Hematopoietic multipotent progenitor cell treated with erythropoietin and hydrocortisone succinate and interleukin-3 and kit ligand, for 4 days (in vitro differentiated cells): ENCODE measurements around the gene DPH7.
"Not testable (repeated sequence)": the region's sequence is repeated elsewhere in the genome, so short reads cannot be mapped to it uniquely, and the experiment has no call there.

ENCODE experiments used
- DNase-seq: peaks from one replicate; pipeline ENCODE4 v3.0.0-alpha.2; 2015

DPH7 gene

DNA sequence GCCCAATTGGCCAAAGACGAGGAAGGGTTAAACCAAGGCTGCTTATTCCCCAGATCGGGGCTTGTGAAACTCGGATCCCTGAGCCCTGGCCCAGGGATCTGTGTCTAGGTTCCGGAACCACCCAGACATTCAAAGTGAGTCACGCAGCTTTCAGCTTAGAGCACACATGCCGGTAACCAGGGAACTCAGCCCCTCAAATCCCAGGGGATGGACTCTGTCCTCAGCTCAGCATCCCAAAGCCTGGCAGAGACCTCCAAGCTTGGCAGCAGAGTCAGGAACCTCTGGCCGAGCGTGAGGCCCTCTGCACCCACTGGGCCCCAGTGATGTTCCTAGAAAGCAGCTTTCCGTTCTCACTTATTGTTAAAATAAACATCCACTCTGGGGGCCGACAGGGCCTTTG lies 33.6 kb downstream of the DPH7 start:
- no peak for DNase-seq

DNA sequence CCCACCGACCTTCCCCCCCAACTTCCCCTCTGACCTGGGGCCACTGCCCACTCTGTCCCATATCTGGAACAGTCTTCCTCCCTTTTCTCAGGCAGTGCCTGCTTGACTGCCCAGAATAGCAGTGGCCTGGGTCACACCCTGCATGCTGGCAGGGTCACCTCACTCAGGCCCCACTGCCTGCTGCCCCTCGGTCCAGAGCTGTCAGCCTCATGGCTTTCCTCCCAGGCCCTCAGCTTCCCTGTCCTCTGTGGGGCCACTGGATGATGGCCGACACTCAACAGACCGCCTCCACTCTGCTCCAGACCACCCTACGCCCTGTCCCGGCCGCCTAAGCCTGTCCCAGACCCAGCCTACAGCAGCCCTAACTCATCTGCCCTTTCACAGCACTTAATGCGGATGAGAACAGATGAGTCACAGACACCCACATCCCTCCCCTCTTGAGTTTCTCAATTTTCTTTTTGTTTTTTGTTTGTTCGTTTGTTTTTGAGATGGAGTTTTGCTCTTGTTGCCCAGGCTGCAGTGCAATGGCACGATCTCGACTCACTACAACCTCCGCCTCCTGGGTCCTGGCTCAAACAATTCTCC lies 34.5 kb downstream of the DPH7 start:
- no peak for DNase-seq

DNA sequence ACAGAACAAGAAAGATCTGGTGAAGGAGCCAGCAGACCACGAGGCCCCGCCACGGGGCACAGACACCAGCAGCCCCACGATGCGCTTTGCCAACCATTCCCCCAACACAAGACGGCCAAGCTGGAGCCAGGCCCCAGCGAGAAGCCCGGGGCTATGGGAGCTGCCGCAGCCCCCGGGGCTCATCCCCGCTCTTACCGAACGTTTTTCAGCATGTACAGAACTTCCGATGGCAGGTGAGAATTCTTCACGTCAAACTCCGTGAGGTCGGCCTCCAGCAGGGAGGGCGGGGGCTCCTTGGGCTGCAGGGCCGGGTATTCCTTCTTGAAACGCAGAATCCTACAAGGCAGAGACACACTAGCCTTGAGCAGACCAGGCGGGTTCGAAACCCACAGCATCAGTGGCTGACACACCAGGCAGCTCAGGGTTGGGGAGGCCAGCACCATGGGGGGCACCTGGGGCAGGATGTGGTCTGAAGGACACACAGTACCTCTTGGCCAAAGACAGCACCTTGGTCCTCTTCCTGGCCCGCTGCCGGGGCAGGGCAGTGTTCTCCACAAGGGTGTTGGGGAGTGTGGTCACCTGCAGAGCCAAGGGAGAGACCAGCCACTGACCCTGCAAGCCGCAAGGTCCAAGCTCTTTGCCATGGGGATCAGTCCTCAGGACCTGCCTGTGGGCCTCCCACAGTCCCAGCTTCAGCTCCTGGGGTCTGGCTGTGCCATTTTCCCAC lies 35.3 kb downstream of the DPH7 start:
- DNase-seq = no peak

DNA sequence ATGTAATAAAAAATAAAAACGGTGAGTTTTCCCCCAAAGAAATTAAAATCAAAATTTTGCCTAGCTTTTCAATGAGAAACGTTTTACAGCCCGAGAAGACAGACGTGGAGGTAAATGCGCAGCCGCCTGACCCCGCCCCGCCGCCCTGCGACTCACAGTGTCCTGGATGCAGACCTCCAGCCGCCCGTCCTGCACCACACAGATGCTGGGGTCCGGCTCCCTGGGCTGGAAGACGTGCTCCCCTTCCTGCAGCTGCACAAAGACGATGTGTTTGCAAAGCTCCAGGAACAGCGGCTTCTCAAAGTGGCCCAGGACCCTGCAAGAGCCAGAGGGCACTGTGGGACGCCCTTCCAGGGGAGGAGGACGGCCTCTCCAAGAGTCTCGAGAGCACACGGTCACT lies 36.2 kb downstream of the DPH7 start:
- no peak for DNase-seq

GRCh38 chr9:137540536-137540935 lies 38.2 kb downstream of the DPH7 start:
- no peak for DNase-seq

GRCh38 chr9:137538058-137538457 lies 40.7 kb downstream of the DPH7 start:
- DNase-seq = no peak

DNA sequence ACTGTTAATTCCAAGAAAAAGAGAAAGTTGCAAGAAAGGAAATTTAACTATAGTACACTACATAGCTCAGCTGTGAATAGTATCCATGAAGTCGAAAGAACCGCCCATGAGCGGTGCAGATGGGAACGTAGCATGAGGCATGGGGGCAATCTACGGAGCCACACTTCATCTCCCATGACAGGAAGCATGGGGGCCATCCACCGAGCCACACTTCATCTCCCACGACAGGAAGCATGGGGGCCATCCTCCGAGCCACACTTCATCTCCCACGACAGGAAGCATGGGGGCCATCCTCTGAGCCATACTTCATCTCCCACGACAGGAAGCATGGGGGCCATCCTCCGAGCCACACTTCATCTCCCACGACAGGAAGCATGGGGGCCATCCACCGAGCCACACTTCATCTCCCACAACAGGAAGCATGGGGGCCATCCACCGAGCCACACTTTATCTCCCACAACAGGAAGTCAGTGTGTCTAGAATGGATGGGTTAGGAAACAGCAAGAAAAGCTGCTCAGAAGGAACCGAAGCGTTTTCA lies 42.1 kb downstream of the DPH7 start:
- peak; percentile 84 for DNase-seq

DNA sequence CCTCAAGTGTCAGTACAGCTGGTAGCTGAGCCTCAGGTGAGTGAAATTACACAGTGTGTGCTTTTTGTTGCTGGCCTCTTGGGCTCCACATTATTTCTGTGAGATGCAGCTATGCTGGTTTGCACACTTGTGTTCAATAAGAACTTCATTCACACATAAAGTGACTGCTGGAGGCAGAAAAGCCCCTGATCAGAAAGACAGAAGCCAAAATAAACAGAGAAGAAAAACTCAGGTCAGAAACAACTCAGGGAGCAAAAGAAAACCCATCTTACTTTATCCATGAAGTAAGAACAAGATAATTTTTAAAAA lies 43.7 kb downstream of the DPH7 start:
- DNase-seq = no peak

DNA sequence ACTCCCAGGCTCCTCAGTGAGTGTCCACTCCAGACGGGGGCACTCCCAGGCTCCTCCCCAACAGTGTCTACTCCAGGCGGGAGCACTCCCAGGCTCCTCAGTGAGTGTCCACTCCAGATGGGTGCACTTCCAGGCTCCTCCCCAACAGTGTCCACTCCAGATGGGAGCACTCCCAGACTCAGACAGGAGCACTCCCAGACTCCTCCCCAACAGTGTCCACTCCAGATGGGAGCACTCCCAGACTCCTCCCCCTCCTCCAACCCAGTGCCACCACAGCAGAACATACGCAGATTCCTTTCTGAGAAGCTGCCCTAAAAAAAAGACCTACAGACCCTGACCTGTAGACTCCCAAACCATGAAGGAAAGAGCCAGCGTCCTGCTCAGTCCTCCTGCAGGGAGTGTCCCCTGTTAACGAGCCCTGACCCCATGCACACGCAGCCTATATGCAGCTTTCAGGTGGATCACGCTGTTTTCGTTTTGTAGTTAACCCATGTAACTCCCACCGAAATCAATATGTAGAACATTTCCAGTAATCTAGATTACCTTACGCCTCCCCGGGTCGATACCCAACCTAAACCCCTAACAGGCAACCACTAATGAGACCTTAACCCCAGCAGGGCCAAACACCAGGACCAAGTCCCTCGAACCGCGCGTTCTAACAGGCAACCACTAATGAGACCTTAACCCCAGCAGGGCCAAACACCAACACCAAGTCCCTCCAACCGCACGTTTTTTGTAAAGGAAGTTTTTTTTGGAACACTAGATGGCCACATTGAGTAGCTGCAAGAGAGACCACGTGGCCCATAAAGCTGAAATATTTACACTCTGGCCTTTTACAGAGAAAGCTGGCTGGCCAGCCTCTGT lies 44.2 kb downstream of the DPH7 start:
- DNase-seq = peak; percentile 92

- DNase-seq = not testable (repeated sequence)
These were observed 45.7 kb downstream of the DPH7 start for GRCh38 chr9:137532891-137533468.

- DNase-seq = no peak
These were observed 47.5 kb downstream of the DPH7 start for GRCh38 chr9:137531099-137531765.

- no peak for DNase-seq
These were observed 48.4 kb downstream of the DPH7 start for GRCh38 chr9:137530331-137530730.

- DNase-seq = no peak
These were observed 53.8 kb downstream of the DPH7 start for GRCh38 chr9:137524981-137525317.

DNA sequence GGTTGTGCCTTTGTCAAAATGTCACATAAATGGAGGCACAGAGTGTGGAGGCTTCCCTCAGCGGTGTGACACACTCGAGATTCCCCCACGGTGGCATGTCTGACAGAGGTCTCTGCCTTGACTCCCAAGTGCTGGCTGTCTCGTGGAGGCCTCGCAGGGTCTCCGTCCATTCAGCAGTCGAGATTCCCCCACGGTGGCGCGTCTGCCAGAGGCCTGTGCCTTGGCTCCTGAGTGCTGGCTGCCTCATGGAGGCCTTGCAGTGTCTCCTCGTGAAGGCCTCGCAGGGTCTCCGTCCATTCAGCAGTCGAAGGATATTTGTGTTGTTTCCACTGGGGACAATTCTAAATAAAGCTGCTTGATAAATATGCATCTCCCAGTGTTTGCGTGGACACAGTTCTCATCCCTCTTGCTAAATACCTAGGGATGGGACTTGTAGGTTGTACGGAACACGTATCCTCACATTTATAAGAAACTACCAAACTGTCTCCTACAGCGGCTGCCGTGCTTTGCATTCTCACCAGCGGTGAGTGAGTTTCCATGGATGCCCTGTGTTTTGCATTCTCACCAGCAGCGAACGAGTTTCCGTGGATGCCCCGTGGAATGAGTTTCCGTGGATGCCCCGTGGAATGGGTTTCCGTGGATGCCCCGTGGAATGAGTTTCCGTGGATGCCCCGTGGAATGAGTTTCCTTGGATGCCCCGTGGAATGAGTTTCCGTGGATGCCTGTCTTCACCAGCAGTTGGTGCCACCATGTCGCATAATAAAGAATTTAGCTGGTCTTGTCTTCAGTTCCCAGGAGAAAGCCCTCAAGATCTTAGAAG lies 54.4 kb downstream of the DPH7 start:
- DNase-seq = no peak

- no peak for DNase-seq
These were observed 55.8 kb downstream of the DPH7 start for GRCh38 chr9:137522746-137523455.

DNA sequence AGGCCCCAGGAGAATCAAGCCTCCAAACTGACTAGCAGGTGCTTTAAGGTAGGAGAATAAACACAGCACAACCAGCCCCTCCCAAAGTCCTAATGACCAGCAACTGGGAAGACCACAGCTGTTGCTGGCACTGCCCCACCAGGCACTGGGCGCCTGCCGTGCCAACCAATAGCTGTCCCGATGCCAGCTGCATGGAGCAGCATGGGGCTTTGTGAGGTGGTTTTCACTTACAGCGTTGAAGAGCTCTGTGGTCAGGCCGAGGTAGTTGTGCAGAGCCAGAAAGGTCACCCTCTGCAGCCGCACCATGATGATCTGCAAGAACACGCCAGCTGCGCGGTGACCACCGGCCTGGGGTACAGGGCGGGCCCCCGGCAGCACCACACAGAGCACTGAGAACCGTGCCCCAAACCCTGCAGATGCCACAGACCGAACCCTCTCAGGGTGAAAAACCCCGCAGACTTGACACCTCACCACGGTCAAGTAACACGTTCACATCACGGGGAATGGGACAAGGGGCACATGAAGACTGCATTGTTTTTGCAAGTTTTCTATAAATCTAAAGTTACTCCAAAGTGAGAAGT lies 57.2 kb downstream of the DPH7 start:
- no peak for DNase-seq

GRCh38 chr9:137520614-137521404 lies 57.9 kb downstream of the DPH7 start:
- no peak for DNase-seq

DNA sequence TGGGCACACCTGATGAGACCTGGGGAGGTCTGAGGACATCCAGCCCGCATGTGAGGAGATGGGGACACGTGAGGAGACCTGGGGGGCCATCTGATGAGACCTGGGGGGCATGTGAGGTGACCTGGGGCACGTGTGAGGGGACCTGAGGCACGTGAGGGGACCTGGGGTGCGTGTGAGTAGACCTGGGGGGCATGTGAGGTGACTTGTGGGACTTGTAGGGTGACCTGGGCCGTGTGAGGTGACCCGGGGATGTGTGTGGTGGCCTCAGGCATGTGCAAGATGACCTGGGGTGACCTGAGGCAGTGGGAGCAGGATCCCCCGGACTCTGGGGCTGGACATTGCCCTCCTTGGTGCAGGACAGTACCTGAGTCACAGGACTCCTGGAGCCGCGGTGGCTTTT lies 59.2 kb downstream of the DPH7 start:
- no peak for DNase-seq

- not testable (repeated sequence) for DNase-seq
These were observed 59.9 kb downstream of the DPH7 start for GRCh38 chr9:137518661-137519459.
